HG03378 (cell line): ENCODE data around the gene PLD1.
"Not testable (repeated sequence)": the region's sequence is repeated elsewhere in the genome, so short reads cannot be mapped to it uniquely, and the experiment has no call there.

Source experiments
- ATAC-seq: cut with Tn5 transposase; IDR thresholded peaks from one replicate; pipeline ENCODE4 v1.9.1; 2021; ENCODE audit warnings: mild to moderate bottlenecking, moderate library complexity; ENCODE audit not compliant: unreplicated experiment

Gene PLD1

GRCh38 chr3:171703144-171703543 is 107.1 kb downstream of the PLD1 start:
- no peak for ATAC-seq

GRCh38 chr3:171700653-171701052 is 109.6 kb downstream of the PLD1 start:
- ATAC-seq: no peak

GRCh38 chr3:171700157-171700556 is 110.1 kb downstream of the PLD1 start:
- ATAC-seq: no peak

GRCh38 chr3:171699601-171700000 is 110.7 kb downstream of the PLD1 start:
- ATAC-seq: no peak

- ATAC-seq: no peak
These were observed 113.5 kb downstream of the PLD1 start for GRCh38 chr3:171696805-171697204.

- no peak for ATAC-seq
These were observed 114.9 kb downstream of the PLD1 start for GRCh38 chr3:171695426-171695825.

GRCh38 chr3:171694888-171695287 is 115.4 kb downstream of the PLD1 start:
- no peak for ATAC-seq

- not testable (repeated sequence) for ATAC-seq
These were observed 117.7 kb downstream of the PLD1 start for GRCh38 chr3:171692551-171692950.

- no peak for ATAC-seq
These were observed 118.8 kb downstream of the PLD1 start for GRCh38 chr3:171691485-171691884.

GRCh38 chr3:171690281-171690680 is 120.0 kb downstream of the PLD1 start:
- ATAC-seq: no peak

- ATAC-seq: no peak
These were observed 121.7 kb downstream of the PLD1 start for GRCh38 chr3:171688593-171688992.

GRCh38 chr3:171688002-171688401 is 122.3 kb downstream of the PLD1 start:
- no peak for ATAC-seq

GRCh38 chr3:171687581-171687980 is 122.7 kb downstream of the PLD1 start:
- ATAC-seq: no peak

- no peak for ATAC-seq
These were observed 123.2 kb downstream of the PLD1 start for GRCh38 chr3:171687064-171687463.

- no peak for ATAC-seq
These were observed 125.0 kb downstream of the PLD1 start for GRCh38 chr3:171685116-171685895.

- no peak for ATAC-seq
These were observed 126.1 kb downstream of the PLD1 start for GRCh38 chr3:171684221-171684620.

- ATAC-seq: no peak
These were observed 127.5 kb downstream of the PLD1 start for GRCh38 chr3:171682743-171683142.

- no peak for ATAC-seq
These were observed 129.4 kb downstream of the PLD1 start for GRCh38 chr3:171680726-171681411.

- ATAC-seq: no peak
These were observed 131.3 kb downstream of the PLD1 start for GRCh38 chr3:171678971-171679492.

GRCh38 chr3:171677706-171678105 is 132.6 kb downstream of the PLD1 start:
- ATAC-seq: no peak

- ATAC-seq: no peak
These were observed 133.6 kb downstream of the PLD1 start for GRCh38 chr3:171676601-171677175.

- no peak for ATAC-seq
These were observed 136.3 kb downstream of the PLD1 start for GRCh38 chr3:171673951-171674350.
